Mucosa of gallbladder (tissue), 1 donor: ENCODE results near the gene POP7. TPM values are rescaled to one million over a fixed set of nuclear protein-coding genes. Genes with fewer than 3 reads are reported as not detected.
"Not testable (repeated sequence)": the region's sequence is repeated elsewhere in the genome, so short reads cannot be mapped to it uniquely, and the experiment has no call there.

Experiments used
- DNase-seq: peaks from one replicate; pipeline ENCODE4 v3.0.0-alpha.2; 2020; ENCODE audit warnings: low spot score
- total RNA-seq: library from RNA; stranded (reverse); gene quantifications from one replicate; pipeline ENCODE4 v1.2.1, GENCODE V29; 2021
- donor health status: DM: no; HTN: no; CAD: no.

POP7 gene
- total RNA-seq: 25.9 TPM

GRCh38 chr7:100705753-100706671, at the start of gene POP7:
POP7 (plus strand) TSS chr7:100706121; CDS start chr7:100706831, 710 bp downstream.
- DNase-seq: peak; percentile 99

- not testable (repeated sequence) for DNase-seq
These were observed 43.6 kb upstream of the POP7 start for GRCh38 chr7:100662194-100662776.

- DNase-seq: no peak
These were observed 40.7 kb upstream of the POP7 start for GRCh38 chr7:100665168-100665726.

GRCh38 chr7:100667331-100668068, 38.4 kb upstream of the POP7 start:
- DNase-seq: no peak

- DNase-seq: no peak
These were observed 37.9 kb upstream of the POP7 start for GRCh38 chr7:100668069-100668449.

- not testable (repeated sequence) for DNase-seq
These were observed 36.8 kb upstream of the POP7 start for GRCh38 chr7:100669106-100669505.

- no peak for DNase-seq
These were observed 35.8 kb upstream of the POP7 start for GRCh38 chr7:100670074-100670473.

GRCh38 chr7:100671353-100672327, 34.3 kb upstream of the POP7 start:
- no peak for DNase-seq

- DNase-seq: peak; percentile 99
These were observed 32.5 kb upstream of the POP7 start, which contains the start of gene GNB2 for GRCh38 chr7:100673302-100673941. GNB2 (plus strand) TSS chr7:100673740; CDS start chr7:100676266, 2,526 bp downstream.

- no peak for DNase-seq
These were observed 31.9 kb upstream of the POP7 start for GRCh38 chr7:100673942-100674410.

- no peak for DNase-seq
These were observed 31.4 kb upstream of the POP7 start for GRCh38 chr7:100674411-100675104.

GRCh38 chr7:100675105-100675451, 30.8 kb upstream of the POP7 start:
- DNase-seq: no peak

- peak; percentile 76 for DNase-seq
These were observed 30.2 kb upstream of the POP7 start for GRCh38 chr7:100675581-100676350.

GRCh38 chr7:100676501-100677306, 29.2 kb upstream of the POP7 start:
- no peak for DNase-seq

GRCh38 chr7:100677308-100678267, 28.3 kb upstream of the POP7 start:
- no peak for DNase-seq

- no peak for DNase-seq
These were observed 27.5 kb upstream of the POP7 start for GRCh38 chr7:100678291-100678984.
